PFSK-1 (cell line): ENCODE measurements around the gene ENTPD5.

ENCODE experiments used
- FOXP2 ChIP-seq: optimal IDR thresholded peaks from 2 replicates; pipeline ENCODE3; 2011; ENCODE audit warnings: borderline replicate concordance, control low read depth, inconsistent platforms; ENCODE audit not compliant: insufficient read depth; ENCODE audit errors: extremely low read length, extremely low read depth
- POLR2AphosphoS5 ChIP-seq: IDR thresholded peaks from 2 replicates; pipeline ENCODE4 v1.6.1; 2012; ENCODE audit warnings: low read depth, mild to moderate bottlenecking, control low read depth, low read length, moderate library complexity
- REST ChIP-seq, 2 experiments: IDR thresholded peaks; 2 replicates each; pipeline versions ENCODE4 v1.6.1 to v1.8.0; 2011 to 2012; ENCODE audit warnings: low read depth in 2 of 2, low read length in 2 of 2, control low read depth in 1 of 2, inconsistent platforms in 1 of 2, mild to moderate bottlenecking in 1 of 2, moderate library complexity in 1 of 2; ENCODE audit not compliant: insufficient read depth in 1 of 2
- SIN3A ChIP-seq: IDR thresholded peaks from 2 replicates; pipeline ENCODE4 v1.6.1; 2012; ENCODE audit warnings: mild to moderate bottlenecking, low read length, moderate library complexity, borderline replicate concordance; ENCODE audit not compliant: insufficient read depth
- TAF1 ChIP-seq: IDR thresholded peaks from 2 replicates; pipeline ENCODE4 v1.6.1; 2012; ENCODE audit warnings: low read length, control low read depth, borderline replicate concordance; ENCODE audit not compliant: insufficient read depth

ENTPD5 gene

GRCh38 chr14:74038020-74038859 lies 19.2 kb upstream of the ENTPD5 start:
- no peak for TF ChIP-seq SIN3A

DNA sequence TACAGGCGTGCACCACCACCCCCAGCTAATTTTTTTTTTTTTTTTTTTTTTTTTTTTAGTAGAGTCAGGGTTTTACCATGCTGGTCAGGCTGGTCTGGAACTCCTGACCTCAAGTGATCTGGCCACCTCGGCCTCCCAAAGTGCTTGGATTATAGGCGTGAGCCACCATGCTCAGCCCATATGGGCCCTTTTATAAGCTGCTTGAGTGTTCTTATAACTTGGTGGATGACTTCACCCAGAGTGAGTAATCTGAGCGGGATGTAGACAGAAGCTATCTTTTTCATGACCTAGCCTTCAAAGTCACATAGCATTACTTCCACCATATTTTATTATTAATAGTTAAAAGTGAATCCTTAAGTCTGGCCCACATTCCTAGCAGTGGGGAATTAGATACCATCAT lies 16.5 kb upstream of the ENTPD5 start:
- TF ChIP-seq SIN3A (no peak), FOXP2 (no peak), REST (IDR thresholded peaks at IDR 0.05; ENCODE audit: insufficient read depth in 1 of 2, low read depth in 2 of 2, low read length in 2 of 2) (no peak), TAF1 (no peak), POLR2AphosphoS5 (no peak)

- TF ChIP-seq FOXP2: no peak
- no peak for TF ChIP-seq TAF1
- TF ChIP-seq SIN3A: no peak
- TF ChIP-seq POLR2AphosphoS5: no peak
- TF ChIP-seq REST (IDR thresholded peaks at IDR 0.05; ENCODE audit: insufficient read depth in 1 of 2, low read depth in 2 of 2, low read length in 2 of 2): no peak
Measured at GRCh38 chr14:74034572-74034971, 15.5 kb upstream of the ENTPD5 start.

- TF ChIP-seq REST (IDR thresholded peaks at IDR 0.05; ENCODE audit: insufficient read depth in 1 of 2, low read depth in 2 of 2, low read length in 2 of 2): no peak
- TF ChIP-seq FOXP2: no peak
- no peak for TF ChIP-seq TAF1
- TF ChIP-seq SIN3A: no peak
- TF ChIP-seq POLR2AphosphoS5: no peak
Measured at GRCh38 chr14:74029136-74029535, 10.0 kb upstream of the ENTPD5 start.

- no peak for TF ChIP-seq REST (IDR thresholded peaks at IDR 0.05; ENCODE audit: insufficient read depth in 1 of 2, low read depth in 2 of 2, low read length in 2 of 2)
- no peak for TF ChIP-seq SIN3A
- no peak for TF ChIP-seq POLR2AphosphoS5
- no peak for TF ChIP-seq TAF1
Measured at GRCh38 chr14:74022346-74022745, 3.3 kb upstream of the ENTPD5 start.
